ENCODE measurements around the gene ICAM4. TPM values are rescaled to one million over a fixed set of nuclear protein-coding genes. Genes with fewer than 3 reads are reported as not detected.
A peak's percentile ranks its signal among the peaks of the same experiment; 100 is the strongest.

ICAM4 gene
- total and polyA plus RNA-seq, 2 of the 13 experiments (the other 11 are each of a cell fraction or from before 2014, with no cell fraction given), result 2.9 to 4.0 TPM

DNA sequence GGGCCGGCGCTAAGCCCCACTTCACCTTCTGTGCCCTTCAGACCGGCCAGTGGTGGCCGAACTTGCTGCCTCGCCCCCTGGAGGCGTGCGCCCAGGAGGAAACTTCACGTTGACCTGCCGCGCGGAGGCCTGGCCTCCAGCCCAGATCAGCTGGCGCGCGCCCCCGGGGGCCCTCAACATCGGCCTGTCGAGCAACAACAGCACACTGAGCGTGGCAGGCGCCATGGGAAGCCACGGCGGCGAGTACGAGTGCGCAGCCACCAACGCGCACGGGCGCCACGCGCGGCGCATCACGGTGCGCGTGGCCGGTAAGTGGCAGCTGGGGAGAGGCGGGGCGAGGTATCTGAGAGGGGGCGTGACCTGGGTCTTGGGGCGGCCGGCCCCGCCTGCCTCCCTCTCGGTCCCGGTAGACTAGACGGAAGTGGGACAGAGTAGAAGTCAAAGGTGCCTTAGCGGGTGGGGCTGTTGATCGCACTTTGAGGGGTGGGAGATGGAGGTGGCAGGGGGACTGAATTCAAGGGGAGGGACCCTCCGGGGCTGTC is 8.6 kb downstream of the ICAM4 start (continued):
- TF ChIP-seq, protein P1, sequence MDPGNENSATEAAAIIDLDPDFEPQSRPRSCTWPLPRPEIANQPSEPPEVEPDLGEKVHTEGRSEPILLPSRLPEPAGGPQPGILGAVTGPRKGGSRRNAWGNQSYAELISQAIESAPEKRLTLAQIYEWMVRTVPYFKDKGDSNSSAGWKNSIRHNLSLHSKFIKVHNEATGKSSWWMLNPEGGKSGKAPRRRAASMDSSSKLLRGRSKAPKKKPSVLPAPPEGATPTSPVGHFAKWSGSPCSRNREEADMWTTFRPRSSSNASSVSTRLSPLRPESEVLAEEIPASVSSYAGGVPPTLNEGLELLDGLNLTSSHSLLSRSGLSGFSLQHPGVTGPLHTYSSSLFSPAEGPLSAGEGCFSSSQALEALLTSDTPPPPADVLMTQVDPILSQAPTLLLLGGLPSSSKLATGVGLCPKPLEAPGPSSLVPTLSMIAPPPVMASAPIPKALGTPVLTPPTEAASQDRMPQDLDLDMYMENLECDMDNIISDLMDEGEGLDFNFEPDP (CRISPR knock-in tag; conservative IDR thresholded peaks at IDR 0.05), result no peak
- 0 out of 2 replicates have a peak, but pooled peaks have one; percentile 44 for TF ChIP-seq ZBTB7B (CRISPR knock-in tag; IDR thresholded peaks at IDR 0.05)
- no peak for TF ChIP-seq MED1 (CRISPR knock-in tag; IDR thresholded peaks at IDR 0.05)
- no peak for TF ChIP-seq ZMYM4 (CRISPR knock-in tag; IDR thresholded peaks at IDR 0.05)
- TF ChIP-seq TOPORS (CRISPR knock-in tag; IDR thresholded peaks at IDR 0.05), result no peak
- 0 out of 2 replicates have a peak, but pooled peaks have one; percentile 14 for TF ChIP-seq YEATS2 (CRISPR knock-in tag; IDR thresholded peaks at IDR 0.05; ENCODE audit: borderline replicate concordance)
- no peak for TF ChIP-seq ZBTB7A (CRISPR knock-in tag; IDR thresholded peaks at IDR 0.05)
- no peak for TF ChIP-seq GPN1 (CRISPR knock-in tag; IDR thresholded peaks at IDR 0.05; ENCODE audit: borderline replicate concordance)
- 0 out of 2 replicates have a peak, but pooled peaks have one; percentile 46 for TF ChIP-seq ZMYM2 (CRISPR knock-in tag; IDR thresholded peaks at IDR 0.05)
- TF ChIP-seq ZNF737 (CRISPR knock-in tag; IDR thresholded peaks at IDR 0.05; ENCODE audit: borderline replicate concordance), result no peak
- TF ChIP-seq ZNF598 (CRISPR knock-in tag; IDR thresholded peaks at IDR 0.05; ENCODE audit: borderline replicate concordance), result no peak
- TF ChIP-seq ZNF329 (CRISPR knock-in tag; IDR thresholded peaks at IDR 0.05; ENCODE audit: low read depth), result no peak
- no peak for TF ChIP-seq FOXP1 (IDR thresholded peaks at IDR 0.05)
- no peak for TF ChIP-seq FOXP1 (CRISPR knock-in tag; IDR thresholded peaks at IDR 0.05)
- TF ChIP-seq, protein P2, sequence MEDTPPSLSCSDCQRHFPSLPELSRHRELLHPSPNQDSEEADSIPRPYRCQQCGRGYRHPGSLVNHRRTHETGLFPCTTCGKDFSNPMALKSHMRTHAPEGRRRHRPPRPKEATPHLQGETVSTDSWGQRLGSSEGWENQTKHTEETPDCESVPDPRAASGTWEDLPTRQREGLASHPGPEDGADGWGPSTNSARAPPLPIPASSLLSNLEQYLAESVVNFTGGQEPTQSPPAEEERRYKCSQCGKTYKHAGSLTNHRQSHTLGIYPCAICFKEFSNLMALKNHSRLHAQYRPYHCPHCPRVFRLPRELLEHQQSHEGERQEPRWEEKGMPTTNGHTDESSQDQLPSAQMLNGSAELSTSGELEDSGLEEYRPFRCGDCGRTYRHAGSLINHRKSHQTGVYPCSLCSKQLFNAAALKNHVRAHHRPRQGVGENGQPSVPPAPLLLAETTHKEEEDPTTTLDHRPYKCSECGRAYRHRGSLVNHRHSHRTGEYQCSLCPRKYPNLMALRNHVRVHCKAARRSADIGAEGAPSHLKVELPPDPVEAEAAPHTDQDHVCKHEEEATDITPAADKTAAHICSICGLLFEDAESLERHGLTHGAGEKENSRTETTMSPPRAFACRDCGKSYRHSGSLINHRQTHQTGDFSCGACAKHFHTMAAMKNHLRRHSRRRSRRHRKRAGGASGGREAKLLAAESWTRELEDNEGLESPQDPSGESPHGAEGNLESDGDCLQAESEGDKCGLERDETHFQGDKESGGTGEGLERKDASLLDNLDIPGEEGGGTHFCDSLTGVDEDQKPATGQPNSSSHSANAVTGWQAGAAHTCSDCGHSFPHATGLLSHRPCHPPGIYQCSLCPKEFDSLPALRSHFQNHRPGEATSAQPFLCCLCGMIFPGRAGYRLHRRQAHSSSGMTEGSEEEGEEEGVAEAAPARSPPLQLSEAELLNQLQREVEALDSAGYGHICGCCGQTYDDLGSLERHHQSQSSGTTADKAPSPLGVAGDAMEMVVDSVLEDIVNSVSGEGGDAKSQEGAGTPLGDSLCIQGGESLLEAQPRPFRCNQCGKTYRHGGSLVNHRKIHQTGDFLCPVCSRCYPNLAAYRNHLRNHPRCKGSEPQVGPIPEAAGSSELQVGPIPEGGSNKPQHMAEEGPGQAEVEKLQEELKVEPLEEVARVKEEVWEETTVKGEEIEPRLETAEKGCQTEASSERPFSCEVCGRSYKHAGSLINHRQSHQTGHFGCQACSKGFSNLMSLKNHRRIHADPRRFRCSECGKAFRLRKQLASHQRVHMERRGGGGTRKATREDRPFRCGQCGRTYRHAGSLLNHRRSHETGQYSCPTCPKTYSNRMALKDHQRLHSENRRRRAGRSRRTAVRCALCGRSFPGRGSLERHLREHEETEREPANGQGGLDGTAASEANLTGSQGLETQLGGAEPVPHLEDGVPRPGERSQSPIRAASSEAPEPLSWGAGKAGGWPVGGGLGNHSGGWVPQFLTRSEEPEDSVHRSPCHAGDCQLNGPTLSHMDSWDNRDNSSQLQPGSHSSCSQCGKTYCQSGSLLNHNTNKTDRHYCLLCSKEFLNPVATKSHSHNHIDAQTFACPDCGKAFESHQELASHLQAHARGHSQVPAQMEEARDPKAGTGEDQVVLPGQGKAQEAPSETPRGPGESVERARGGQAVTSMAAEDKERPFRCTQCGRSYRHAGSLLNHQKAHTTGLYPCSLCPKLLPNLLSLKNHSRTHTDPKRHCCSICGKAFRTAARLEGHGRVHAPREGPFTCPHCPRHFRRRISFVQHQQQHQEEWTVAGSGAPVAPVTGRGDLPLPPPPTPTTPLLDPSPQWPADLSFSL (CRISPR knock-in tag; IDR thresholded peaks at IDR 0.05), result no peak
- TF ChIP-seq ZNF10 (CRISPR knock-in tag; IDR thresholded peaks at IDR 0.05; ENCODE audit: borderline replicate concordance, low read depth), result no peak
- no peak for TF ChIP-seq MTF1 (CRISPR knock-in tag; IDR thresholded peaks at IDR 0.05)
- TF ChIP-seq, protein P3, sequence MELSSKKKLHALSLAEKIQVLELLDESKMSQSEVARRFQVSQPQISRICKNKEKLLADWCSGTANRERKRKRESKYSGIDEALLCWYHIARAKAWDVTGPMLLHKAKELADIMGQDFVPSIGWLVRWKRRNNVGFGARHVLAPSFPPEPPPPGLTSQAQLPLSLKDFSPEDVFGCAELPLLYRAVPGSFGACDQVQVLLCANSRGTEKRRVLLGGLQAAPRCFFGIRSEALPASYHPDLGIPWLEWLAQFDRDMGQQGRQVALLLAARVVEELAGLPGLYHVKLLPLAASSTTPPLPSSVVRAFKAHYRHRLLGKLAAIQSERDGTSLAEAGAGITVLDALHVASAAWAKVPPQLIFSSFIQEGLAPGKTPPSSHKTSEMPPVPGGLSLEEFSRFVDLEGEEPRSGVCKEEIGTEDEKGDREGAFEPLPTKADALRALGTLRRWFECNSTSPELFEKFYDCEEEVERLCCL (CRISPR knock-in tag; IDR thresholded peaks at IDR 0.05; ENCODE audit: borderline replicate concordance), result no peak
- TF ChIP-seq ZSCAN21 (CRISPR knock-in tag; IDR thresholded peaks at IDR 0.05; ENCODE audit: borderline replicate concordance), result no peak
- no peak; the same call in 1 of the 2 replicates for TF ChIP-seq SP4 (CRISPR knock-in tag; IDR thresholded peaks at IDR 0.05)
- TF ChIP-seq SNAPC2 (CRISPR knock-in tag; IDR thresholded peaks at IDR 0.05), result no peak
- no peak for TF ChIP-seq ZNF296 (CRISPR knock-in tag; conservative IDR thresholded peaks at IDR 0.05)
- TF ChIP-seq ZNF766 (CRISPR knock-in tag; IDR thresholded peaks at IDR 0.05; ENCODE audit: borderline replicate concordance), result no peak
